Effector CD8-positive, alpha-beta T cell (primary cell): Measurements from ENCODE around the gene TST.

Experiments used
- DNase-seq: peaks from one replicate; lab custom pipeline; 2025; lab: John Stamatoyannopoulos, UW

TST gene

GRCh38 chr22:37053310-37054055, 34.2 kb upstream of the TST start:
- DNase-seq, result no peak

GRCh38 chr22:37052386-37053309, 33.4 kb upstream of the TST start:
- DNase-seq, result no peak

- DNase-seq, result peak; percentile 47
Observed at GRCh38 chr22:37051391-37052385, 32.4 kb upstream of the TST start, which contains the start of gene KCTD17. Gene KCTD17, plus strand, starts transcription at chr22:37051742. Its CDS starts 19 bp downstream, at chr22:37051761.

- no peak for DNase-seq
Observed at GRCh38 chr22:37050913-37051312, 31.7 kb upstream of the TST start.

- DNase-seq, result no peak
Observed at GRCh38 chr22:37049224-37049623, 30.0 kb upstream of the TST start.

GRCh38 chr22:37048133-37048532, 28.9 kb upstream of the TST start:
- DNase-seq, result no peak

- DNase-seq, result no peak
Observed at GRCh38 chr22:37047006-37047405, 27.8 kb upstream of the TST start.

- DNase-seq, result no peak
Observed at GRCh38 chr22:37046589-37046988, 27.3 kb upstream of the TST start.

GRCh38 chr22:37045958-37046357, 26.7 kb upstream of the TST start:
- no peak for DNase-seq

- DNase-seq, result no peak
Observed at GRCh38 chr22:37044634-37045625, 25.7 kb upstream of the TST start.

- DNase-seq, result no peak
Observed at GRCh38 chr22:37043828-37044538, 24.7 kb upstream of the TST start.

- DNase-seq, result no peak
Observed at GRCh38 chr22:37043209-37043827, 24.1 kb upstream of the TST start.

GRCh38 chr22:37039466-37039865, 20.2 kb upstream of the TST start:
- no peak for DNase-seq

- no peak for DNase-seq
Observed at GRCh38 chr22:37037669-37038068, 18.4 kb upstream of the TST start.

- DNase-seq, result no peak
Observed at GRCh38 chr22:37036655-37037377, 17.6 kb upstream of the TST start.

GRCh38 chr22:37033605-37034430, 14.6 kb upstream of the TST start:
- no peak for DNase-seq

- DNase-seq, result no peak
Observed at GRCh38 chr22:37032535-37033460, 13.6 kb upstream of the TST start.
